K562 (cell line): Measurements from ENCODE around the gene PCED1B.

ENCODE experiments used
- BCLAF1 ChIP-seq, 2 experiments: fragments of 450-650 bp in 1 of 2; IDR thresholded peaks; 2 replicates each; pipeline ENCODE4 v1.6.1; 2011 to 2017; ENCODE audit warnings: low read depth in 2 of 2, antibody characterized with exemption in 1 of 2, borderline replicate concordance in 1 of 2, low read length in 1 of 2, mild to moderate bottlenecking in 1 of 2, mixed read lengths in 1 of 2; ENCODE audit not compliant: control insufficient read depth in 1 of 2
- BHLHE40 ChIP-seq: IDR thresholded peaks from 2 replicates; pipeline ENCODE4 v1.6.1; 2011; ENCODE audit warnings: low read length, improper control_type of control experiment
- CEBPG ChIP-seq, 3 experiments: fragments of 200-800 bp in 1 of 3; sonication (Bioruptor generic) in 1 of 3; sonication (generic) in 1 of 3; formaldehyde crosslinking in 1 of 3; IDR thresholded peaks in 2 of 3; conservative IDR thresholded peaks in 1 of 3; 2 replicates each; pipeline versions ENCODE4 v1.6.1 to v1.8.0; 2016 to 2022; ENCODE audit warnings: missing compliant biosample characterization in 2 of 3, missing genetic modification characterization in 2 of 3, mild to moderate bottlenecking in 1 of 3, missing genetic modification reagents in 1 of 3
- CTCF ChIP-seq, 3 experiments: IDR thresholded peaks in 2 of 3; conservative IDR thresholded peaks in 1 of 3; 2 replicates each; pipeline ENCODE4 v1.5.1; 2011 to 2012; ENCODE audit warnings: low read length in 3 of 3, mild to moderate bottlenecking in 3 of 3, control low read depth in 2 of 3, improper control_type of control experiment in 1 of 3, inconsistent platforms in 1 of 3, low read depth in 1 of 3, mixed read lengths in 1 of 3, moderate library complexity in 1 of 3; ENCODE audit not compliant: insufficient read depth in 2 of 3
- E2F4 ChIP-seq: sonication (generic); formaldehyde crosslinking; IDR thresholded peaks from 2 replicates; pipeline ENCODE4 v1.8.0; 2022; ENCODE audit warnings: mild to moderate bottlenecking, low read depth, missing genetic modification reagents
- ETV6 ChIP-seq, 3 experiments: fragments of 150-350 bp in 1 of 3; sonication (generic) in 1 of 3; formaldehyde crosslinking in 1 of 3; IDR thresholded peaks; 2 replicates each; pipeline versions ENCODE4 v1.6.1 to v1.8.0; 2014 to 2022; ENCODE audit warnings: borderline replicate concordance in 2 of 3, low read depth in 2 of 3, antibody characterized with exemption in 1 of 3, low read length in 1 of 3, mild to moderate bottlenecking in 1 of 3, missing genetic modification reagents in 1 of 3
- HDAC8 ChIP-seq: fragments of 450-650 bp; IDR thresholded peaks from 2 replicates; pipeline ENCODE4 v1.6.1; 2016; ENCODE audit warnings: mild to moderate bottlenecking, missing genetic modification characterization, moderate library complexity, missing compliant biosample characterization
- MXI1 ChIP-seq: IDR thresholded peaks from 2 replicates; pipeline ENCODE4 v1.6.1; 2011; ENCODE audit warnings: low read depth, mild to moderate bottlenecking, improper control_type of control experiment, low read length
- PTTG1 ChIP-seq: fragments of 450-650 bp; IDR thresholded peaks from 2 replicates; pipeline ENCODE4 v1.6.1; 2016; ENCODE audit warnings: low read depth, mild to moderate bottlenecking, missing genetic modification characterization, missing compliant biosample characterization
- RAD21 ChIP-seq, 2 experiments: fragments of 250-450 bp in 1 of 2; fragments of 450-650 bp in 1 of 2; sonication (Bioruptor Pico) in 1 of 2; formaldehyde crosslinking in 1 of 2; IDR thresholded peaks in 1 of 2; conservative IDR thresholded peaks in 1 of 2; 2 replicates each; pipeline versions ENCODE4 v1.4.0 to v1.8.0; 2020 to 2022; ENCODE audit warnings: mild to moderate bottlenecking in 2 of 2, moderate library complexity in 1 of 2
- SRF ChIP-seq, 2 experiments: fragments of 250-450, 450-650 bp in 1 of 2; sonication (Bioruptor Pico) in 1 of 2; sonication (generic) in 1 of 2; formaldehyde crosslinking; IDR thresholded peaks; 2 replicates each; pipeline versions ENCODE4 v1.5.0 to v1.5.1; 2020 to 2022; ENCODE audit warnings: mild to moderate bottlenecking in 1 of 2, missing genetic modification reagents in 1 of 2
- ZHX1 ChIP-seq: fragments of 150-350 bp; conservative IDR thresholded peaks from 2 replicates; pipeline ENCODE4 v1.6.1; 2014; ENCODE audit warnings: low read length
- ZNF507 ChIP-seq: conservative IDR thresholded peaks from 2 replicates; pipeline ENCODE4 v1.6.1; 2017; ENCODE audit warnings: missing genetic modification characterization, missing compliant biosample characterization

- TF ChIP-seq ZHX1, result no peak
- TF ChIP-seq BCLAF1 (IDR thresholded peaks at IDR 0.05; ENCODE audit: borderline replicate concordance in 1 of 2, control insufficient read depth in 1 of 2, low read depth in 2 of 2, low read length in 1 of 2), result no peak
- no peak for TF ChIP-seq E2F4
- no peak for TF ChIP-seq ETV6 (IDR thresholded peaks at IDR 0.05; ENCODE audit: borderline replicate concordance in 1 of 2, low read depth in 2 of 2, low read length in 1 of 2)
- no peak for TF ChIP-seq ETV6 (CRISPR knock-in tag; IDR thresholded peaks at IDR 0.05; ENCODE audit: borderline replicate concordance)
- TF ChIP-seq CTCF (IDR thresholded peaks at IDR 0.05 in 2 of 3, conservative IDR thresholded peaks at IDR 0.05 in 1 of 3; ENCODE audit: insufficient read depth in 2 of 3, low read depth in 1 of 3, low read length in 3 of 3), result no peak
- no peak for TF ChIP-seq CEBPG (CRISPR knock-in tag; IDR thresholded peaks at IDR 0.05)
- TF ChIP-seq CEBPG (tag; conservative IDR thresholded peaks at IDR 0.05 in 1 of 2, IDR thresholded peaks at IDR 0.05 in 1 of 2), result peak in 1 of 2 experiments; percentile 55; a peak in 1 of 4 replicates
- TF ChIP-seq BHLHE40, result no peak
- no peak for TF ChIP-seq PTTG1 (tag)
- TF ChIP-seq SRF (CRISPR knock-in tag; IDR thresholded peaks at IDR 0.05), result no peak
- no peak for TF ChIP-seq HDAC8 (tag)
- no peak for TF ChIP-seq RAD21 (CRISPR knock-in tag; conservative IDR thresholded peaks at IDR 0.05 in 1 of 2, IDR thresholded peaks at IDR 0.05 in 1 of 2)
- no peak for TF ChIP-seq MXI1
- no peak for TF ChIP-seq ZNF507 (tag)
Observed at GRCh38 chr12:47244835-47245234, 165.4 kb downstream of the PCED1B start.
